ENCODE measurements around the gene NDUFAF7.

NDUFAF7 gene

GRCh38 chr2:37262522-37262921, 31.1 kb downstream of the NDUFAF7 start:
- DNase-seq (ENCODE audit: extremely low read depth, insufficient read length): no peak
- Histone ChIP-seq H3K27me3 (replicated peaks; ENCODE audit: control insufficient read depth, insufficient read depth, low read length) (no peaks in the 10 kb centered on the region), H3K36me3 (ENCODE audit: control insufficient read depth, insufficient read depth, low read length) (no peaks in the 10 kb centered on the region; the same call in 1 of the 2 replicates), H3K4me3 (replicated peaks; ENCODE audit: low read depth, low read length) (no peak overlapping the region)
- TF ChIP-seq CTCF (IDR thresholded peaks at IDR 0.05; ENCODE audit: insufficient read depth, low read length, poor library complexity, severe bottlenecking): no peak

DNA sequence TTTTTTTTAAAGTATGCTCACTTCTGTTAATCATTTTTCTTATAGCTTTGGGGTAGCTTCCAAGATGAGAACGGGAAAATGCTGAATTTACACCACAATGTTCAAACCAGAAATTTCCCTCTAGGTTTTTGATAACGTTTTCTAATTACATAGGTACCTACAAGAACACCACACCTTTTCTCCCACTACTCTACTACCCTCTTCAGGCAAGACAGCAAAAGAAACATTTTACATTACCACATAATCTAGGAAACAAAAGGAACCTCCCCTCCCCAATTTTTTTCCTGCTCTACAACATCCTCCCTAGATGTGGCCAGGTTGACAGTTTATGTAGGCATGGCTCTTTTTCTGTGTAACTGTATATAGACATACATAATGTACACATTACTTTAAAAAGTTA, 32.4 kb downstream of the NDUFAF7 start:
- Histone ChIP-seq H3K27me3 (replicated peaks; ENCODE audit: control insufficient read depth, insufficient read depth, low read length) (no peaks in the 10 kb centered on the region), H3K36me3 (ENCODE audit: control insufficient read depth, insufficient read depth, low read length) (no peaks in the 10 kb centered on the region; the same call in 1 of the 2 replicates), H3K4me3 (replicated peaks; ENCODE audit: low read depth, low read length) (no peak overlapping the region)
- no peak for TF ChIP-seq CTCF (IDR thresholded peaks at IDR 0.05; ENCODE audit: insufficient read depth, low read length, poor library complexity, severe bottlenecking)
- no peak for DNase-seq (ENCODE audit: extremely low read depth, insufficient read length)

GRCh38 chr2:37267685-37268084, 36.2 kb downstream of the NDUFAF7 start:
- Histone ChIP-seq H3K27me3 (replicated peaks; ENCODE audit: control insufficient read depth, insufficient read depth, low read length) (no peaks in the 10 kb centered on the region), H3K4me3 (replicated peaks; ENCODE audit: low read depth, low read length) (no peak overlapping the region), H3K36me3 (ENCODE audit: control insufficient read depth, insufficient read depth, low read length) (peaks cover 2% of the 10 kb centered on the region)
- no peak for TF ChIP-seq CTCF (IDR thresholded peaks at IDR 0.05; ENCODE audit: insufficient read depth, low read length, poor library complexity, severe bottlenecking)
- no peak for DNase-seq (ENCODE audit: extremely low read depth, insufficient read length)

DNA sequence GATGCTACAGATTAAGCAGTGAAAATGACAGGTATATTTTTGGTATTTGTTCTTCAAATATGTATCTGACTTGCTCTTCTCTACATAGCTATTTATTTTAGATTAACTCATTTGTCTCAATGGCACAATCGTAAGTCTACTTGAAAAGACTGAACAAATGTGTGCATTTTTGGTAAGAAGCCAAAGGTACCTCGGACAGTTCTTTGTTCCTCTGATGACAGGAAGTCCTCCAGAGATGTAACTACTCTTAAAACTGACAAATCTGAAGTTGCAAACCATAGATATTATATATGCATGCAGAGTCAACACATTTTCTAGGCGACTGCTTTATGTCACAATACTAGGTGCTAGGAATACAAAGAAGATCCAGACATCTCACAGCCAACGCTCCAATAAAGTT, 36.7 kb downstream of the NDUFAF7 start:
- H3K27me3 ChIP-seq (replicated peaks; ENCODE audit: control insufficient read depth, insufficient read depth, low read length): no peaks in the 10 kb centered on the region
- peaks cover 2% of the 10 kb centered on the region for H3K36me3 ChIP-seq (ENCODE audit: control insufficient read depth, insufficient read depth, low read length)
- DNase-seq (ENCODE audit: extremely low read depth, insufficient read length): no peak
- no peak overlapping the region for H3K4me3 ChIP-seq (replicated peaks; ENCODE audit: low read depth, low read length)
- TF ChIP-seq CTCF (IDR thresholded peaks at IDR 0.05; ENCODE audit: insufficient read depth, low read length, poor library complexity, severe bottlenecking): no peak

DNA sequence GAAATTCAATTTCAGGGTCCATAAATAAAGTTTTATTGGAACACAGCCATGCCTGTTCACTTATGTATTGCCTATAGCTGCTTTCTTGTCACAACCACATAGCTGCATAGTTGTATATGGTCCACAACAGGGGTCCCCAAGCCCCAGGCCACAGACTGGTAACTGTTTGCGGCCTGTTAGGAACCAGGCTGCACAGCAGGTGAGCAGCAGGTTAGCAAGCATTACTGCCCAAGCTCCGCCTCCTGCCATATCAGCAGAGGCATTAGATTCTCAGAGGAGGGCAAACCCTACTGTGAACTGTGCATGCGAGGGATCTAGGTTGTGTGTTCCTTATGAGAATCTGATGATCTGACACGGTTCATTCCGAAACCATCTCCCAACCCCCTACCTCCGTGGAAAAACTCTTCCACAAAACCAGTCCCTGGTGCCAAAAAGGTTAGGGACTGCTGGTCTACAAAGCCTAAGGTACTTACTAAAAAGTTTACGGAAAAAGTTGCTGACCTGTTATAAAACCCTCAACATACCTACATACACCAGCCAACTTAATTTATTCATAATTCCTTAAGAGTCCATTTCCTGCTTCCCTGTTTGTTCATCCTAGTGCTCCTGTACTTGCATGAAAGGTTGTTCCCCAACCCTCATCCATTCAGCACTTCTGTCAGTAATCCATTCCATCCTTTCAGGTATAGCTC, 40.1 kb downstream of the NDUFAF7 start:
- Histone ChIP-seq H3K27me3 (replicated peaks; ENCODE audit: control insufficient read depth, insufficient read depth, low read length) (no peaks in the 10 kb centered on the region), H3K36me3 (ENCODE audit: control insufficient read depth, insufficient read depth, low read length) (peaks cover 4% of the 10 kb centered on the region), H3K4me3 (replicated peaks; ENCODE audit: low read depth, low read length) (no peak overlapping the region)
- no peak for TF ChIP-seq CTCF (IDR thresholded peaks at IDR 0.05; ENCODE audit: insufficient read depth, low read length, poor library complexity, severe bottlenecking)
- DNase-seq (ENCODE audit: extremely low read depth, insufficient read length): no peak
